Upper lobe of left lung (tissue), 4 donors: ENCODE measurements around the gene UBE2J2.

Experiments
- CTCF ChIP-seq, 6 experiments: fragments of 450-650 bp in 4 of 6; fragments of 200-600 bp in 2 of 6; sonication (generic) in 2 of 6; IDR thresholded peaks; one replicate each; pipeline ENCODE4 v1.5.1; 2016 to 2019; ENCODE audit warnings: antibody characterized with exemption in 6 of 6
- POLR2A ChIP-seq, 4 donors: fragments of 450-650 bp; IDR thresholded peaks; one replicate each; pipeline ENCODE4 v1.5.1; 2016 to 2017; ENCODE audit warnings: antibody characterized with exemption in 4 of 4, mild to moderate bottlenecking in 2 of 4
- POLR2AphosphoS5 ChIP-seq, 2 donors: sonication (generic); formaldehyde crosslinking; IDR thresholded peaks; one replicate each; pipeline ENCODE4 v1.5.1; 2017; ENCODE audit warnings: antibody characterized with exemption in 2 of 2

DNA sequence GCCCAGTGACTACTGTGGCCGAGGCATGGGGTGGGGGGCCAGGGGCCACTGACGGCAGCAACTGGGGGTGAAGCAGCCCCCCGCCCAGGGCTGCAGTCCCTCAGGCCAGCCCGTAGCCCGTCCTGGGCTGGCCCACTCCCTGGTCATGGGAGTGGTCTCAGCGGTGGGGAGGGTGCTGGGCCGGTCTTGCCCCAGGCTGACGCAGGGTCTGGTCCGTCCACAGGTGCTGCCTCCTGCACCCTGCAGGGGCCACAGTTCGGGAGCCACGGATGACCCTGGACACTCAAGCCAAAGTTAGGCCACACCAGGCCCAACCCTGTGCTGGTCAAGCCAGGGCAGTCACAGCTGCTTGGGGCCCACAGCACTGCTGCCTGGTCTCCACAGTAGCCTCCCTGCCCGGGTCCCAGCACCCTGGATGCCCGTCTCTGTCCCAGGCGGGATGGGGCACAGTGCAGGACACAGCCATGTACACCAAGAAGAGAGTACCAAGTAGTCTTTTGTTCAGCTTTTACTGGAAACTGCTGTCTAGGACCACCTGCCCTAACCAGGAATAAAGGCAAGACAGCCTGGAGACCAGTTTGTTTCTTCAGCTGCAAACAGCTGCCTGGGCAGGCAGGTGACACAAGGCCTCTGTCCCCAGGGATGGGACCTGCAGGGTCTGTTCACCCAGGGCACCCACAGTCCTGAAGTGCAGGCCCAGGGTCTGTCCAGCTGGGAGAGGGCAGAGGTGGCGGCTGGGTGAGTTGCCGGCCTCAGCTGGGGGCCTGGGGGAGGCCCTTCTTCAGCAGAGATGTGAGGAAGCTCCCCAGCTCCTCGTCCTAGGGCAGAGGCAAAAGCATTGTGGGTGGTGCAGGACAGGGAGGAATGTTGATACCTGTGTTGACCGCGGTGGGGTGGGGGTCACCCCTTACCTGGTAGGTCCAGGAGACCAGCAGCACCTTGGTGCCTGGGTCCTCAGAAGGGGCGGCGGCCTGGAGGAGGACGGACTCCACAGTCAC is 37.8 kb upstream of the UBE2J2 start:
- TF ChIP-seq CTCF (IDR thresholded peaks at IDR 0.05) (no peak), POLR2A (IDR thresholded peaks at IDR 0.05) (no peak), POLR2AphosphoS5 (IDR thresholded peaks at IDR 0.05) (no peak)
